A549 treated with AZD9567 at 1 μM for 4 hours (cell line): ENCODE results near the gene KLRB1. TPM values are rescaled to one million over a fixed set of nuclear protein-coding genes. Genes with fewer than 3 reads are reported as not detected.

Experiments used
- total RNA-seq: library from RNA; stranded (reverse); fragments of 200-300 nt; extraction: Qiagen RNA extraction; gene quantifications from 5 replicates; pipeline ENCODE4 v1.2.3, GENCODE V29; 2022; ENCODE audit not compliant: insufficient read depth

Gene KLRB1
- not detected in 5 replicates for total RNA-seq

GRCh38 chr12:9607716-9608115 is at the start of gene KLRB1:
TSS of gene KLRB1 (minus strand) at chr12:9607916. CDS start at chr12:9607839, 77 bp downstream.

Other genes starting within 250 kb of the KLRB1 start
- gene CLEC2D, start 61.8 kb upstream of the KLRB1 start, total RNA-seq: 0.60 to 1.5 TPM (median 0.81 TPM) in 5 replicates
- gene CLECL1, start 125.2 kb upstream of the KLRB1 start, total RNA-seq: not detected in 5 replicates
- gene CD69, start 153.0 kb upstream of the KLRB1 start, total RNA-seq: not detected in 5 replicates
- not detected in 5 replicates for gene KLRF1, start 219.6 kb upstream of the KLRB1 start, total RNA-seq